Neural cell (in vitro differentiated cells): ENCODE measurements around the gene RETREG1. TPM values are rescaled to one million over a fixed set of nuclear protein-coding genes. Genes with fewer than 3 reads are reported as not detected.

Experiments used
- H2AFZ ChIP-seq: fragments of 200-600, 300-800 bp; sonication (generic), shearing (Covaris generic); 2 replicates; pipeline ENCODE4 v1.6.0; 2014; ENCODE audit warnings: low read depth, mild to moderate bottlenecking, antibody characterized with exemption, low read length, moderate library complexity
- H3F3A ChIP-seq: fragments of 200-600 bp; shearing (Covaris generic); 2 replicates; pipeline ENCODE4 v1.6.1; 2016; ENCODE audit warnings: mild to moderate bottlenecking, moderate library complexity, mixed read lengths, antibody characterized with exemption, low read length; ENCODE audit not compliant: insufficient read depth, poor library complexity, severe bottlenecking
- H3K27ac ChIP-seq: fragments of 200-600, 300-800 bp; sonication (generic), shearing (Covaris generic); 2 replicates; pipeline ENCODE4 v1.5.1; 2014; ENCODE audit warnings: mild to moderate bottlenecking, low read length, moderate library complexity
- H3K27me3 ChIP-seq: fragments of 300-800, 200-600 bp; sonication (generic), shearing (Covaris generic); 2 replicates; pipeline ENCODE4 v1.6.0; 2014; ENCODE audit warnings: mild to moderate bottlenecking, low read depth, low read length, moderate library complexity; ENCODE audit not compliant: insufficient read depth
- H3K36me3 ChIP-seq: fragments of 300-800, 200-600 bp; sonication (generic), shearing (Covaris generic); 2 replicates; pipeline ENCODE4 v1.5.1; 2014; ENCODE audit warnings: mild to moderate bottlenecking, antibody characterized with exemption, low read length, moderate library complexity; ENCODE audit not compliant: insufficient read depth
- H3K4me2 ChIP-seq: fragments of 300-800, 200-600 bp; sonication (generic), shearing (Covaris generic); 2 replicates; pipeline ENCODE4 v1.6.0; 2014; ENCODE audit warnings: mild to moderate bottlenecking, low read length
- H3K4me3 ChIP-seq: fragments of 300-800, 200-600 bp; sonication (generic), shearing (Covaris generic); 2 replicates; pipeline ENCODE4 v1.5.1; 2014; ENCODE audit warnings: mild to moderate bottlenecking, low read length, moderate library complexity
- H3K79me2 ChIP-seq: fragments of 200-600 bp; shearing (Covaris generic); replicated peaks from 2 replicates; pipeline ENCODE4 v1.6.0; 2014; ENCODE audit warnings: mild to moderate bottlenecking, low read length, moderate library complexity; ENCODE audit not compliant: insufficient read depth
- H3K9ac ChIP-seq: fragments of 300-800, 200-600 bp; sonication (generic), shearing (Covaris generic); 2 replicates; pipeline ENCODE4 v1.6.1; 2016; ENCODE audit warnings: mild to moderate bottlenecking, low read length, mixed read lengths
- H3K9me2 ChIP-seq: fragments of 200-600 bp; shearing (Covaris generic); 2 replicates; pipeline ENCODE4 v1.6.1; 2016; ENCODE audit warnings: mild to moderate bottlenecking, low read length, mixed read lengths; ENCODE audit not compliant: insufficient read depth
- H3K9me3 ChIP-seq: fragments of 200-600, 300-800 bp; sonication (generic), shearing (Covaris generic); 2 replicates; pipeline ENCODE4 v1.6.1; 2016; ENCODE audit warnings: mild to moderate bottlenecking, mixed run types, low read length, moderate library complexity, mixed read lengths
- H4K20me1 ChIP-seq: fragments of 200-600 bp; shearing (Covaris generic); 2 replicates; pipeline ENCODE4 v1.6.1; 2016; ENCODE audit warnings: mild to moderate bottlenecking, mixed run types; ENCODE audit not compliant: insufficient read depth
- CTCF ChIP-seq: fragments of 450-650 bp; IDR thresholded peaks from 2 replicates; pipeline ENCODE4 v1.5.1; 2014; ENCODE audit warnings: antibody characterized with exemption, mild to moderate bottlenecking, moderate library complexity; ENCODE audit not compliant: poor library complexity, severe bottlenecking
- EP300 ChIP-seq: fragments of 450-650 bp; conservative IDR thresholded peaks from 2 replicates; pipeline ENCODE4 v1.6.1; 2014; ENCODE audit warnings: antibody characterized with exemption, mild to moderate bottlenecking, moderate library complexity; ENCODE audit not compliant: poor library complexity, severe bottlenecking
- EZH2 ChIP-seq: fragments of 200-600, 300-800 bp; shearing (Covaris generic), sonication (generic); IDR thresholded peaks from 2 replicates; pipeline ENCODE4 v1.6.1; 2014; ENCODE audit warnings: antibody characterized with exemption, low read length, borderline replicate concordance, mild to moderate bottlenecking; ENCODE audit not compliant: insufficient read depth, poor library complexity, severe bottlenecking
- MXI1 ChIP-seq: fragments of 450-650 bp; conservative IDR thresholded peaks from 2 replicates; pipeline ENCODE4 v1.6.1; 2014; ENCODE audit warnings: antibody characterized with exemption, mild to moderate bottlenecking; ENCODE audit not compliant: poor library complexity, severe bottlenecking
- POLR2AphosphoS5 ChIP-seq: IDR thresholded peaks from 2 replicates; pipeline ENCODE4 v1.6.1; 2012
- RAD21 ChIP-seq: fragments of 450-650 bp; conservative IDR thresholded peaks from 2 replicates; pipeline ENCODE4 v1.6.1; 2014; ENCODE audit warnings: antibody characterized with exemption, mild to moderate bottlenecking, moderate library complexity
- REST ChIP-seq: IDR thresholded peaks from 2 replicates; pipeline ENCODE4 v1.6.1; 2012; ENCODE audit warnings: borderline replicate concordance
- SMC3 ChIP-seq: fragments of 450-650 bp; conservative IDR thresholded peaks from 2 replicates; pipeline ENCODE4 v1.6.1; 2014; ENCODE audit warnings: antibody characterized with exemption, mild to moderate bottlenecking, moderate library complexity; ENCODE audit not compliant: poor library complexity
- TAF1 ChIP-seq: IDR thresholded peaks from 2 replicates; pipeline ENCODE4 v1.6.1; 2012; ENCODE audit warnings: low read depth
- polyA plus RNA-seq: library from polyadenylated mRNA; depleted of rRNA; stranded (reverse); fragments of >200 nt; gene quantifications from 2 replicates; pipeline ENCODE4 v1.2.3, GENCODE V29; 2014

Gene RETREG1
- polyA plus RNA-seq, 1 donor from 2014 or later: 25.4 TPM

- no peak for TF ChIP-seq REST
- TF ChIP-seq EZH2: no peak
- TF ChIP-seq POLR2AphosphoS5: no peak
- no peak for TF ChIP-seq EP300
- no peak for TF ChIP-seq RAD21
- no peak for TF ChIP-seq CTCF
- no peak for TF ChIP-seq MXI1
- TF ChIP-seq TAF1: no peak
- no peak for TF ChIP-seq SMC3
- Histone ChIP-seq H3K4me2 (no peak overlapping the region), H3K9me3 (no peaks in the 10 kb centered on the region), H3K36me3 (no peaks in the 10 kb centered on the region), H3K79me2 (no peaks in the 10 kb centered on the region), H3K9me2 (no peaks in the 10 kb centered on the region), H3K9ac (no peak overlapping the region), H3K4me3 (no peak overlapping the region), H4K20me1 (no peaks in the 10 kb centered on the region), H3K27ac (no peak overlapping the region), H2AFZ (no peak overlapping the region), H3F3A (no peaks in the 10 kb centered on the region), H3K27me3 (no peaks in the 10 kb centered on the region)
Measured at GRCh38 chr5:16431490-16431889, 185.3 kb downstream of the RETREG1 start.

- Histone ChIP-seq H3K9ac (no peak overlapping the region), H3K9me2 (no peaks in the 10 kb centered on the region), H2AFZ (no peak overlapping the region), H3K4me2 (no peak overlapping the region), H3F3A (no peaks in the 10 kb centered on the region), H4K20me1 (no peaks in the 10 kb centered on the region), H3K79me2 (no peaks in the 10 kb centered on the region), H3K27me3 (no peaks in the 10 kb centered on the region), H3K36me3 (no peaks in the 10 kb centered on the region), H3K9me3 (no peaks in the 10 kb centered on the region), H3K27ac (no peak overlapping the region), H3K4me3 (no peak overlapping the region)
- TF ChIP-seq POLR2AphosphoS5: no peak
- no peak for TF ChIP-seq EP300
- no peak for TF ChIP-seq REST
- TF ChIP-seq RAD21: no peak
- TF ChIP-seq CTCF: no peak
- no peak for TF ChIP-seq TAF1
- TF ChIP-seq EZH2: no peak
- no peak for TF ChIP-seq SMC3
Measured at GRCh38 chr5:16430349-16431089, 186.3 kb downstream of the RETREG1 start.
